WI38 (cell line): Measurements from ENCODE around the gene CAMK2N1.
"Not testable (repeated sequence)": the region's sequence is repeated elsewhere in the genome, so short reads cannot be mapped to it uniquely, and the experiment has no call there.

Experiments used
- H3K4me3 ChIP-seq: 2 replicates; pipeline ENCODE4 v1.5.1; 2011; ENCODE audit warnings: low read depth, mild to moderate bottlenecking, control low read depth, low read length
- CTCF ChIP-seq: IDR thresholded peaks from 2 replicates; pipeline ENCODE4 v1.5.1; 2012; ENCODE audit warnings: low read depth, mild to moderate bottlenecking, control low read depth, low read length

The CAMK2N1 gene

GRCh38 chr1:20500716-20501115 is 14.7 kb upstream of the CAMK2N1 start:
- TF ChIP-seq CTCF = no peak
- H3K4me3 ChIP-seq = no peak overlapping the region

- H3K4me3 ChIP-seq = no peak overlapping the region
- TF ChIP-seq CTCF = no peak
These were observed 13.7 kb upstream of the CAMK2N1 start for GRCh38 chr1:20499718-20500117.

- no peak for TF ChIP-seq CTCF
- no peak overlapping the region for H3K4me3 ChIP-seq
These were observed 13.1 kb upstream of the CAMK2N1 start for GRCh38 chr1:20499105-20499504.

- no peak overlapping the region for H3K4me3 ChIP-seq
- no peak for TF ChIP-seq CTCF
These were observed 12.1 kb upstream of the CAMK2N1 start for GRCh38 chr1:20498116-20498515.

GRCh38 chr1:20497506-20497905 is 11.5 kb upstream of the CAMK2N1 start:
- no peak for TF ChIP-seq CTCF
- no peak overlapping the region for H3K4me3 ChIP-seq

- not testable (repeated sequence) for H3K4me3 ChIP-seq
These were observed 10.8 kb upstream of the CAMK2N1 start for GRCh38 chr1:20496725-20497383.

- no peak overlapping the region for H3K4me3 ChIP-seq
- TF ChIP-seq CTCF = no peak
These were observed 10.2 kb upstream of the CAMK2N1 start for GRCh38 chr1:20496241-20496661.

GRCh38 chr1:20495661-20496060 is 9.7 kb upstream of the CAMK2N1 start:
- TF ChIP-seq CTCF = no peak
- H3K4me3 ChIP-seq = no peak overlapping the region
